ENCODE data around the gene MTMR11. TPM values are rescaled to one million over a fixed set of nuclear protein-coding genes. Genes with fewer than 3 reads are reported as not detected.
"Not testable (repeated sequence)": the region's sequence is repeated elsewhere in the genome, so short reads cannot be mapped to it uniquely, and the experiment has no call there.

The MTMR11 gene
- total and polyA plus RNA-seq, 7 donors = 0.78 to 3.0 (median 1.5) TPM

- no peak overlapping the region for H3K27ac ChIP-seq
- no peaks in the 10 kb centered on the region for H3K9me3 ChIP-seq
- WGBS, 3 donors = 75 to 84% (median 78%) methylated on average over 6 of the region's 6 CpGs
- intact Hi-C loops (cut with DNase I) = no loop called here
- no peaks in the 10 kb centered on the region for H3K27me3 ChIP-seq (ENCODE audit: insufficient read depth in 3 of 3, low read length in 2 of 3)
- ATAC-seq = no peak
- TF ChIP-seq CTCF (IDR thresholded peaks at IDR 0.05) = no peak
- DNase-seq = no peak
- H3K4me1 ChIP-seq = no peaks in the 10 kb centered on the region
- H3K36me3 ChIP-seq (ENCODE audit: insufficient read depth in 1 of 2, low read depth in 1 of 2) = peaks cover 4 to 88% of the 10 kb centered on the region in 2 donors
- no peak overlapping the region for H3K4me3 ChIP-seq
Observed at GRCh38 chr1:149949911-149950310, 13.2 kb upstream of the MTMR11 start.

DNA sequence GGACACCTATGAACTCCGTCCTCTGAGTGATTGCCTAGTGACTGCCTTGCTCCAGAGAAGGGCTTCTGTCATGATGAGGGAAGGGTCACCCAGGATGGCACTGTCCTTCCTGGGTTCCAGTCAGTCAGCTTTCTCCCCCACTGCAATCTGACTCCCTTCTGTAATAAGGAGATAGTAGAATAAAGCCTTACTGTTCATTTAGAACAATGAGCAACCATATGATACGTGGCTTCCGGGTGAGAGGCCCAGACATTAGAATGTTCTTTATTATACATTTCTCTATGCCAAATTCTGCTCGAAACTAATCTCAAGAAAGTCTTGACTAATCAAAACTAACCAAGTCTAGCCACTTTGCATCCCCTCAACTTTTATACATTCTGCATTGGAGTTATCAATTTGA lies 8.5 kb upstream of the MTMR11 start:
- no peak overlapping the region for H3K27ac ChIP-seq
- H3K36me3 ChIP-seq (ENCODE audit: insufficient read depth in 1 of 2, low read depth in 1 of 2) = peaks cover 8 to 69% of the 10 kb centered on the region in 2 donors
- H3K4me3 ChIP-seq = no peak overlapping the region
- DNase-seq = no peak
- no peak for ATAC-seq
- no peaks in the 10 kb centered on the region for H3K27me3 ChIP-seq (ENCODE audit: insufficient read depth in 3 of 3, low read length in 2 of 3)
- no peak for TF ChIP-seq CTCF (IDR thresholded peaks at IDR 0.05)
- H3K4me1 ChIP-seq = peaks cover under 1% of the 10 kb centered on the region
- 92 to 96% (median 95%) methylated on average over 4 of the region's 4 CpGs for WGBS, 3 donors
- intact Hi-C loops (cut with DNase I) = no loop called here
- no peaks in the 10 kb centered on the region for H3K9me3 ChIP-seq

GRCh38 chr1:149942885-149943284 lies 6.2 kb upstream of the MTMR11 start:
- H3K36me3 ChIP-seq (ENCODE audit: insufficient read depth in 1 of 2, low read depth in 1 of 2) = peaks cover 4 to 46% of the 10 kb centered on the region in 2 donors
- H3K4me1 ChIP-seq = peaks cover 18% of the 10 kb centered on the region
- DNase-seq = no peak
- TF ChIP-seq CTCF (IDR thresholded peaks at IDR 0.05) = no peak
- no peak overlapping the region for H3K27ac ChIP-seq
- H3K9me3 ChIP-seq = no peaks in the 10 kb centered on the region
- 47 to 54% (median 49%) methylated on average over 3 of the region's 3 CpGs for WGBS, 3 donors
- intact Hi-C loops (cut with DNase I) = no loop called here
- ATAC-seq = no peak
- H3K27me3 ChIP-seq (ENCODE audit: insufficient read depth in 3 of 3, low read length in 2 of 3) = no peaks in the 10 kb centered on the region
- no peak overlapping the region for H3K4me3 ChIP-seq

- intact Hi-C loops (cut with DNase I) = no loop called here
- Histone ChIP-seq H3K36me3 (ENCODE audit: insufficient read depth in 1 of 2, low read depth in 1 of 2) (peaks cover 4 to 39% of the 10 kb centered on the region in 2 donors), H3K9me3 (no peaks in the 10 kb centered on the region), H3K4me3 (no peak overlapping the region), H3K27me3 (ENCODE audit: insufficient read depth in 3 of 3, low read length in 2 of 3) (no peaks in the 10 kb centered on the region), H3K4me1 (peaks cover 25% of the 10 kb centered on the region), H3K27ac (peak overlapping the region; percentile 7)
- peak; percentile 12 for TF ChIP-seq CTCF (IDR thresholded peaks at IDR 0.05)
- ATAC-seq (no peak), DNase-seq (no peak)
- 39 to 43% (median 41%) methylated on average over 5 of the region's 5 CpGs for WGBS, 3 donors
Observed at GRCh38 chr1:149942207-149942606, 5.5 kb upstream of the MTMR11 start.

- 79 to 92% (median 79%) methylated on average over 3 of the region's 3 CpGs for WGBS, 3 donors
- Histone ChIP-seq H3K4me1 (peaks cover 32% of the 10 kb centered on the region), H3K36me3 (ENCODE audit: insufficient read depth in 1 of 2, low read depth in 1 of 2) (peaks cover 4 to 21% of the 10 kb centered on the region in 2 donors), H3K4me3 (no peak overlapping the region), H3K27me3 (ENCODE audit: insufficient read depth in 3 of 3, low read length in 2 of 3) (no peaks in the 10 kb centered on the region), H3K9me3 (no peaks in the 10 kb centered on the region), H3K27ac (peak overlapping the region; percentile 92)
- intact Hi-C loops (cut with DNase I) = no loop called here
- DNase-seq (no peak), ATAC-seq (no peak)
- TF ChIP-seq CTCF (IDR thresholded peaks at IDR 0.05) = no peak
Observed at GRCh38 chr1:149940427-149940826, 3.7 kb upstream of the MTMR11 start.

- H3K36me3 ChIP-seq (ENCODE audit: insufficient read depth in 1 of 2, low read depth in 1 of 2); H3K9me3 ChIP-seq; intact Hi-C loops (cut with DNase I); DNase-seq; H3K27me3 ChIP-seq (ENCODE audit: insufficient read depth in 3 of 3, low read length in 2 of 3): not testable (repeated sequence)
- peak overlapping the region; percentile 92 for H3K27ac ChIP-seq
- WGBS, 3 donors = 46 to 61% (median 49%) methylated on average over 12 to 13 of the region's 13 CpGs
- H3K4me3 ChIP-seq = peak overlapping the region; percentile 44
- H3K4me1 ChIP-seq = peaks cover 32% of the 10 kb centered on the region
- ATAC-seq = peak in 1 of 4 donors; percentile 22
Observed at GRCh38 chr1:149938668-149939003, 2.0 kb upstream of the MTMR11 start.
